ENCODE data around the gene UNC13C.

GRCh38 chr15:54575586-54575985 lies 597.3 kb downstream of the UNC13C start:
- TF ChIP-seq, protein P1, sequence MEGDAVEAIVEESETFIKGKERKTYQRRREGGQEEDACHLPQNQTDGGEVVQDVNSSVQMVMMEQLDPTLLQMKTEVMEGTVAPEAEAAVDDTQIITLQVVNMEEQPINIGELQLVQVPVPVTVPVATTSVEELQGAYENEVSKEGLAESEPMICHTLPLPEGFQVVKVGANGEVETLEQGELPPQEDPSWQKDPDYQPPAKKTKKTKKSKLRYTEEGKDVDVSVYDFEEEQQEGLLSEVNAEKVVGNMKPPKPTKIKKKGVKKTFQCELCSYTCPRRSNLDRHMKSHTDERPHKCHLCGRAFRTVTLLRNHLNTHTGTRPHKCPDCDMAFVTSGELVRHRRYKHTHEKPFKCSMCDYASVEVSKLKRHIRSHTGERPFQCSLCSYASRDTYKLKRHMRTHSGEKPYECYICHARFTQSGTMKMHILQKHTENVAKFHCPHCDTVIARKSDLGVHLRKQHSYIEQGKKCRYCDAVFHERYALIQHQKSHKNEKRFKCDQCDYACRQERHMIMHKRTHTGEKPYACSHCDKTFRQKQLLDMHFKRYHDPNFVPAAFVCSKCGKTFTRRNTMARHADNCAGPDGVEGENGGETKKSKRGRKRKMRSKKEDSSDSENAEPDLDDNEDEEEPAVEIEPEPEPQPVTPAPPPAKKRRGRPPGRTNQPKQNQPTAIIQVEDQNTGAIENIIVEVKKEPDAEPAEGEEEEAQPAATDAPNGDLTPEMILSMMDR (IDR thresholded peaks at IDR 0.05) = no peak
- TF ChIP-seq POLR2AphosphoS5 (IDR thresholded peaks at IDR 0.05) (no peak), POLR2A (IDR thresholded peaks at IDR 0.05) (no peak), EP300 (IDR thresholded peaks at IDR 0.05) (no peak)
